HEK293T (cell line): Measurements from ENCODE around the gene LMX1A.

Source experiments
- BHLHE40 ChIP-seq: fragments of 450-650 bp; IDR thresholded peaks from 2 replicates; pipeline ENCODE4 v1.6.1; 2016; ENCODE audit warnings: mild to moderate bottlenecking, moderate library complexity, borderline replicate concordance
- CTBP1 ChIP-seq: fragments of 450-650 bp; IDR thresholded peaks from 2 replicates; pipeline ENCODE4 v1.6.1; 2016; ENCODE audit warnings: borderline replicate concordance
- ELF4 ChIP-seq: fragments of 450-650 bp; IDR thresholded peaks from 2 replicates; pipeline ENCODE4 v1.6.1; 2017; ENCODE audit warnings: antibody characterized with exemption
- FOXA1 ChIP-seq: fragments of 450-650 bp; IDR thresholded peaks from 2 replicates; pipeline ENCODE4 v1.6.1; 2016; ENCODE audit warnings: mild to moderate bottlenecking
- FOXK2 ChIP-seq: fragments of 450-650 bp; IDR thresholded peaks from 2 replicates; pipeline ENCODE4 v1.6.1; 2016; ENCODE audit warnings: mild to moderate bottlenecking
- FOXM1 ChIP-seq: fragments of 450-650 bp; IDR thresholded peaks from 2 replicates; pipeline ENCODE4 v1.6.1; 2017; ENCODE audit warnings: mild to moderate bottlenecking, borderline replicate concordance
- HDGF ChIP-seq: fragments of 450-650 bp; IDR thresholded peaks from 2 replicates; pipeline ENCODE4 v1.6.1; 2017; ENCODE audit warnings: antibody characterized with exemption, borderline replicate concordance
- LEF1 ChIP-seq: fragments of 450-650 bp; IDR thresholded peaks from 2 replicates; pipeline ENCODE4 v1.6.1; 2017; ENCODE audit warnings: mild to moderate bottlenecking, borderline replicate concordance
- NFRKB ChIP-seq: fragments of 450-650 bp; IDR thresholded peaks from 2 replicates; pipeline ENCODE4 v1.6.1; 2016; ENCODE audit warnings: mild to moderate bottlenecking, moderate library complexity
- SP1 ChIP-seq: fragments of 450-650 bp; IDR thresholded peaks from 2 replicates; pipeline ENCODE4 v1.6.1; 2017
- SUZ12 ChIP-seq: fragments of 450-650 bp; IDR thresholded peaks from 2 replicates; pipeline ENCODE4 v1.6.1; 2016; ENCODE audit warnings: mild to moderate bottlenecking
- TARDBP ChIP-seq: fragments of 450-650 bp; IDR thresholded peaks from 2 replicates; pipeline ENCODE4 v1.6.1; 2016
- ZNF384 ChIP-seq: fragments of 450-650 bp; IDR thresholded peaks from 2 replicates; pipeline ENCODE4 v1.6.1; 2016
- TF ChIP-seq, protein P1 (sequence below): fragments of 450-650 bp; IDR thresholded peaks from 2 replicates; pipeline ENCODE4 v1.6.1; 2016

DNA sequence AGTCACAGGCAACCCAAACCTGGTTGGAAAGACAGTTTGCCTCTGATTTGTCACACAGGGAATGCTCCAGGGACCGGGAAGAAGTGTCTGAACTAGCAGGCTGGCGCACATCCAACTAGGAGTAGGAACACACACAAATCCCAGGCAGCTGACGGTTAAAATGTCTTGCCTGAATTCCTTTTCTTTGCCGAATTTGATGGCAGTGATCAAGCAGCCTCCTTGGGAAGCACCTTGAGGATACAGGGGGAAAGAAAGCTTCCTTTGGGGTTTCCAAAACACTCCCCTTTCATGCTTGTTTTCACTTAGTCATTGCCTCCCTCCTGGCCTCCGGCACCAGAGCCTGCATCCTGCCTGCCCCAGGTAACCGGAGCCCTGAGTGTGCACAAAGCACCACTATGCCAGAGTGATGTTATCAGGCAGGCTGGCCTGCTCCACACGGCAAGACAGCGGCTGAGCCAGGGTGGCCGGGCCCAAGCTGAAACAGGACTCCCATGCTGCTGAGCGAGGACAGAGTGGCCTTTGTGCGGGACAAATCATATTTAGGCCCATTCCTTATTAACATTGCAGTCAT, 193.8 kb downstream of the LMX1A start:
- TF ChIP-seq FOXA1 (no peak), ZNF384 (no peak), NFRKB (no peak), TARDBP (no peak), SP1 (no peak), SUZ12 (no peak), LEF1 (no peak), FOXM1 (no peak), ELF4 (no peak), FOXK2 (no peak), BHLHE40 (no peak), HDGF (no peak), CTBP1 (no peak)
- TF ChIP-seq, protein P1, sequence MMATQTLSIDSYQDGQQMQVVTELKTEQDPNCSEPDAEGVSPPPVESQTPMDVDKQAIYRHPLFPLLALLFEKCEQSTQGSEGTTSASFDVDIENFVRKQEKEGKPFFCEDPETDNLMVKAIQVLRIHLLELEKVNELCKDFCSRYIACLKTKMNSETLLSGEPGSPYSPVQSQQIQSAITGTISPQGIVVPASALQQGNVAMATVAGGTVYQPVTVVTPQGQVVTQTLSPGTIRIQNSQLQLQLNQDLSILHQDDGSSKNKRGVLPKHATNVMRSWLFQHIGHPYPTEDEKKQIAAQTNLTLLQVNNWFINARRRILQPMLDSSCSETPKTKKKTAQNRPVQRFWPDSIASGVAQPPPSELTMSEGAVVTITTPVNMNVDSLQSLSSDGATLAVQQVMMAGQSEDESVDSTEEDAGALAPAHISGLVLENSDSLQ, result no peak
